ENCODE measurements around the gene PLGRKT. TPM values are rescaled to one million over a fixed set of nuclear protein-coding genes. Genes with fewer than 3 reads are reported as not detected.
"Not testable (repeated sequence)": the region's sequence is repeated elsewhere in the genome, so short reads cannot be mapped to it uniquely, and the experiment has no call there.

Gene PLGRKT
- total RNA-seq, 1 donor from 2014 or later: 15.9 TPM

- DNase-seq: no peak
- no peak for TF ChIP-seq CTCF (IDR thresholded peaks at IDR 0.05)
- H3K9me3 ChIP-seq: no peaks in the 10 kb centered on the region
- intact Hi-C loops (cut with DNase I): no loop called here
- H3K27me3 ChIP-seq (ENCODE audit: low read depth): no peaks in the 10 kb centered on the region
- H3K36me3 ChIP-seq: peaks cover 3% of the 10 kb centered on the region
- no peak for ATAC-seq
- no peaks in the 10 kb centered on the region for H3K4me1 ChIP-seq
- H3K27ac ChIP-seq: no peak overlapping the region
- no peak overlapping the region for H3K4me3 ChIP-seq
Observed at GRCh38 chr9:5416953-5417352, 20.8 kb downstream of the PLGRKT start.

GRCh38 chr9:5408596-5408995, 29.1 kb downstream of the PLGRKT start:
- no peak overlapping the region for H3K4me3 ChIP-seq
- intact Hi-C loops (cut with DNase I): no loop called here

GRCh38 chr9:5402217-5402616, 35.5 kb downstream of the PLGRKT start:
- Histone ChIP-seq H3K4me3 (no peak overlapping the region), H3K36me3 (no peaks in the 10 kb centered on the region), H3K27me3 (ENCODE audit: low read depth) (no peaks in the 10 kb centered on the region), H3K4me1 (no peaks in the 10 kb centered on the region), H3K27ac (no peak overlapping the region), H3K9me3 (peaks cover 10% of the 10 kb centered on the region)
- no peak for DNase-seq
- no peak for TF ChIP-seq CTCF (IDR thresholded peaks at IDR 0.05)
- no peak for ATAC-seq
- intact Hi-C loops (cut with DNase I): no loop called here

More at GRCh38 chr9:5408596-5408995, 29.1 kb downstream of the PLGRKT start:
- no peaks in the 10 kb centered on the region for H3K4me1 ChIP-seq
- ATAC-seq: no peak
- peaks cover 29% of the 10 kb centered on the region for H3K9me3 ChIP-seq
- H3K27ac ChIP-seq: no peak overlapping the region
- H3K27me3 ChIP-seq (ENCODE audit: low read depth): no peaks in the 10 kb centered on the region
- no peak for TF ChIP-seq CTCF (IDR thresholded peaks at IDR 0.05)
- no peak for DNase-seq
- no peaks in the 10 kb centered on the region for H3K36me3 ChIP-seq

- intact Hi-C loops (cut with DNase I); H3K36me3 ChIP-seq; H3K4me3 ChIP-seq; H3K27me3 ChIP-seq (ENCODE audit: low read depth); DNase-seq; ATAC-seq; H3K27ac ChIP-seq; H3K9me3 ChIP-seq; H3K4me1 ChIP-seq: not testable (repeated sequence)
Observed at GRCh38 chr9:5397547-5397946, 40.2 kb downstream of the PLGRKT start.

- Histone ChIP-seq H3K9me3 (no peaks in the 10 kb centered on the region), H3K27me3 (ENCODE audit: low read depth) (no peaks in the 10 kb centered on the region), H3K4me1 (no peaks in the 10 kb centered on the region), H3K27ac (no peak overlapping the region), H3K4me3 (no peak overlapping the region), H3K36me3 (no peaks in the 10 kb centered on the region)
- no peak for TF ChIP-seq CTCF (IDR thresholded peaks at IDR 0.05)
- intact Hi-C loops (cut with DNase I): no loop called here
- ATAC-seq: no peak
- DNase-seq: no peak
Observed at GRCh38 chr9:5395428-5395827, 42.3 kb downstream of the PLGRKT start.

GRCh38 chr9:5393976-5394375, 43.7 kb downstream of the PLGRKT start:
- DNase-seq; H3K4me3 ChIP-seq; H3K4me1 ChIP-seq; intact Hi-C loops (cut with DNase I); ATAC-seq; H3K27ac ChIP-seq; H3K27me3 ChIP-seq (ENCODE audit: low read depth); H3K36me3 ChIP-seq; H3K9me3 ChIP-seq: not testable (repeated sequence)

- no peak for ATAC-seq
- Histone ChIP-seq H3K36me3 (no peaks in the 10 kb centered on the region), H3K27me3 (ENCODE audit: low read depth) (no peaks in the 10 kb centered on the region), H3K9me3 (no peaks in the 10 kb centered on the region), H3K27ac (no peak overlapping the region), H3K4me3 (no peak overlapping the region), H3K4me1 (no peaks in the 10 kb centered on the region)
- TF ChIP-seq CTCF (IDR thresholded peaks at IDR 0.05): no peak
- no peak for DNase-seq
- intact Hi-C loops (cut with DNase I): no loop called here
Observed at GRCh38 chr9:5393497-5393896, 44.2 kb downstream of the PLGRKT start.
